Activated CD4-positive, alpha-beta T cell treated with anti-CD3 and anti-CD28 coated beads for 36 hours (primary cell): Measurements from ENCODE around the gene ONECUT1. TPM values are rescaled to one million over a fixed set of nuclear protein-coding genes. Genes with fewer than 3 reads are reported as not detected.

Source experiments
- ATAC-seq: fragments of 200-7000 bp; cut with Tn5 transposase; one replicate; pipeline ENCODE4 v1.10.0; 2021; ENCODE audit warnings: mild to moderate bottlenecking, moderate library complexity
- CTCF ChIA-PET: fragments of 350-600 bp; sonication (Branson Sonifier 250); formaldehyde crosslinking; loops from one replicate; lab custom pipeline; 2021; ENCODE audit warnings: antibody characterized with exemption; lab: Charles Lee
- POLR2A ChIA-PET: fragments of 350-600 bp; sonication (Branson Sonifier 250); formaldehyde crosslinking; loops from one replicate; lab custom pipeline; 2021; ENCODE audit warnings: antibody characterized with exemption, inconsistent platforms; lab: Charles Lee
- DNase-seq: peaks from one replicate; pipeline ENCODE4 v3.0.0-alpha.2; 2020
- H3K27ac Mint-ChIP-seq: one replicate; pipeline ENCODE4 v1.8.0; 2021; ENCODE audit warnings: mixed read lengths
- H3K27me3 Mint-ChIP-seq: one replicate; pipeline ENCODE4 v1.8.0; 2021; ENCODE audit warnings: mixed read lengths
- H3K36me3 Mint-ChIP-seq: one replicate; pipeline ENCODE4 v1.8.0; 2021; ENCODE audit warnings: low read depth, mixed read lengths
- H3K4me1 Mint-ChIP-seq: one replicate; pipeline ENCODE4 v1.8.0; 2021; ENCODE audit warnings: mixed read lengths
- H3K4me3 Mint-ChIP-seq: one replicate; pipeline ENCODE4 v1.8.0; 2021; ENCODE audit warnings: mild to moderate bottlenecking, moderate library complexity, mixed read lengths
- H3K9me3 Mint-ChIP-seq: one replicate; pipeline ENCODE4 v1.8.0; 2021; ENCODE audit warnings: low read depth, mixed read lengths
- intact Hi-C, 2 experiments: fragments of 100-400 bp; cut with DNase I in 1 of 2; cut with micrococcal nuclease in 1 of 2; formaldehyde crosslinking; loops; one replicate each; pipeline versions ENCODE4 v1.14.2 to v1.15.1; 2022 to 2024; cut with DNase I, micrococcal nuclease
- total RNA-seq, 2 experiments: library from RNA; stranded (reverse); gene quantifications; one replicate each; pipeline ENCODE4 v1.2.3, GENCODE V29; 2021

ONECUT1 gene
- total RNA-seq, 2 experiments from 2014 or later = not detected

DNA sequence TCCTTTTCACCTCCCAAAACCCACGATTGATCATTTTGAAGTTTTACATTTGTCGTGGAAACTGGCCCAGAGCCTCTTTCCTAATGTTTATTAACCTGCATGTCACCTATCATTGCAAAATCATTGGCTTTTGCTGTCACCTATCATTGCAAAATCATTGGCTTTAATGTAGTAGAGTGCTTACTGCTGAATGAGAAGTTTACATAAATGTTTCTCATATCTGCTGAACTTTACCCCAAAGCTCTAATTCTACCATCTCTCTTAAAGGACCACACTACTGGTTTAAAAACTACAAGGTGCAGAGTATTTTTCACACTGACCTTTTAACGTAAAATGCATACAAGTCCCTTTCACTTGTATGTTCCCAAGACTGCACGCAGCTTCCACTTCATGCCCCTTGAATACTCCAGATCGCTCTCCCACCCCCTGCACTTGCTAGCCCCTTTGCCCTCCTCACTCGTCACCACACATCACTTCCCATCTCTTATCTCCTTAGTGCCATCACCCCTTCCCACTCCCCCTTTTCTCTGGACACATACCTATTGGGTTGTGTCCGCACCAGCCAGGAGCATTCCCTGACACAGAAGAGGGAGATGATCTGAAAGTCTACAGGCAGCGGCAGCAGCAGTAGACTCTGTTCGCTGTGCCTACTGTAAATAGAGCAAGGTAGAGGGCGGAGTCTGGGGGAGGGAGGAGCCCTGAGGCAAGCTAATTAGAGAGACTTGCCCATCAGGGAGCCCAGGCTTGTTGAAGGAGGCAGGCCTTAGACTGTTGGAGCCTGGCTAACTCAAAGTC, 80.8 kb downstream of the ONECUT1 start:
- CTCF ChIA-PET = interaction anchor here (0.5 to 1.2 kb wide), 2 partner anchors 21 to 25 kb away, joined by 3 to 5 read pairs; no protein-coding TSS in a partner anchor
- POLR2A ChIA-PET = no interaction called here
- Mint-ChIP-seq H3K9me3 (no peaks in the 10 kb centered on the region), H3K4me1 (peaks cover 9% of the 10 kb centered on the region), H3K27me3 (no peaks in the 10 kb centered on the region), H3K36me3 (no peaks in the 10 kb centered on the region), H3K4me3 (no peak overlapping the region), H3K27ac (peak overlapping the region; percentile 44)
- intact Hi-C loops = no loop called here
- ATAC-seq (no peak), DNase-seq (peak; percentile 18)

Other genes starting within 250 kb of the ONECUT1 start
- gene ARPP19, start 221.3 kb downstream of the ONECUT1 start, total RNA-seq = 100 to 1,000 TPM; 141 to 185 TPM
- gene ATOSA, start 110.9 kb downstream of the ONECUT1 start, total RNA-seq = 10 to 100 TPM; 13.4 to 13.5 TPM